HEK293T (cell line): ENCODE measurements around the gene DNAJA2.

Experiments
- CTCF ChIA-PET: fragments of 350-600 bp; formaldehyde crosslinking; extraction: SDS; loops from one replicate; lab custom pipeline; 2021; ENCODE audit warnings: antibody characterized with exemption, inconsistent platforms; lab: Yijun Ruan, JAX
- POLR2A ChIA-PET: fragments of 350-600 bp; formaldehyde crosslinking; extraction: SDS; loops from one replicate; lab custom pipeline; 2020; ENCODE audit warnings: antibody characterized with exemption, inconsistent platforms; lab: Yijun Ruan, JAX
- DNase-seq: peaks from one replicate; pipeline ENCODE4 v3.0.0; 2012; ENCODE audit warnings: mixed read lengths; ENCODE audit errors: extremely low spot score
- ARNT ChIP-seq: fragments of 450-650 bp; IDR thresholded peaks from 2 replicates; pipeline ENCODE4 v1.6.1; 2017; ENCODE audit warnings: mild to moderate bottlenecking
- BHLHE40 ChIP-seq: fragments of 450-650 bp; IDR thresholded peaks from 2 replicates; pipeline ENCODE4 v1.6.1; 2016; ENCODE audit warnings: mild to moderate bottlenecking, moderate library complexity, borderline replicate concordance
- CTBP1 ChIP-seq: fragments of 450-650 bp; IDR thresholded peaks from 2 replicates; pipeline ENCODE4 v1.6.1; 2016; ENCODE audit warnings: borderline replicate concordance
- ELF4 ChIP-seq: fragments of 450-650 bp; IDR thresholded peaks from 2 replicates; pipeline ENCODE4 v1.6.1; 2017; ENCODE audit warnings: antibody characterized with exemption
- FOXA1 ChIP-seq: fragments of 450-650 bp; IDR thresholded peaks from 2 replicates; pipeline ENCODE4 v1.6.1; 2016; ENCODE audit warnings: mild to moderate bottlenecking
- FOXK2 ChIP-seq: fragments of 450-650 bp; IDR thresholded peaks from 2 replicates; pipeline ENCODE4 v1.6.1; 2016; ENCODE audit warnings: mild to moderate bottlenecking
- FOXM1 ChIP-seq: fragments of 450-650 bp; IDR thresholded peaks from 2 replicates; pipeline ENCODE4 v1.6.1; 2017; ENCODE audit warnings: mild to moderate bottlenecking, borderline replicate concordance
- HDGF ChIP-seq: fragments of 450-650 bp; IDR thresholded peaks from 2 replicates; pipeline ENCODE4 v1.6.1; 2017; ENCODE audit warnings: antibody characterized with exemption, borderline replicate concordance
- L3MBTL2 ChIP-seq: fragments of 450-650 bp; conservative IDR thresholded peaks from 2 replicates; pipeline ENCODE4 v1.6.1; 2016; ENCODE audit warnings: mild to moderate bottlenecking
- LEF1 ChIP-seq: fragments of 450-650 bp; IDR thresholded peaks from 2 replicates; pipeline ENCODE4 v1.6.1; 2017; ENCODE audit warnings: mild to moderate bottlenecking, borderline replicate concordance
- NFRKB ChIP-seq: fragments of 450-650 bp; IDR thresholded peaks from 2 replicates; pipeline ENCODE4 v1.6.1; 2016; ENCODE audit warnings: mild to moderate bottlenecking, moderate library complexity
- PKNOX1 ChIP-seq: fragments of 450-650 bp; IDR thresholded peaks from 2 replicates; pipeline ENCODE4 v1.6.1; 2016
- SP1 ChIP-seq: fragments of 450-650 bp; IDR thresholded peaks from 2 replicates; pipeline ENCODE4 v1.6.1; 2017
- SUZ12 ChIP-seq: fragments of 450-650 bp; IDR thresholded peaks from 2 replicates; pipeline ENCODE4 v1.6.1; 2016; ENCODE audit warnings: mild to moderate bottlenecking
- TARDBP ChIP-seq: fragments of 450-650 bp; IDR thresholded peaks from 2 replicates; pipeline ENCODE4 v1.6.1; 2016
- ZNF384 ChIP-seq: fragments of 450-650 bp; IDR thresholded peaks from 2 replicates; pipeline ENCODE4 v1.6.1; 2016

The DNAJA2 gene

DNA sequence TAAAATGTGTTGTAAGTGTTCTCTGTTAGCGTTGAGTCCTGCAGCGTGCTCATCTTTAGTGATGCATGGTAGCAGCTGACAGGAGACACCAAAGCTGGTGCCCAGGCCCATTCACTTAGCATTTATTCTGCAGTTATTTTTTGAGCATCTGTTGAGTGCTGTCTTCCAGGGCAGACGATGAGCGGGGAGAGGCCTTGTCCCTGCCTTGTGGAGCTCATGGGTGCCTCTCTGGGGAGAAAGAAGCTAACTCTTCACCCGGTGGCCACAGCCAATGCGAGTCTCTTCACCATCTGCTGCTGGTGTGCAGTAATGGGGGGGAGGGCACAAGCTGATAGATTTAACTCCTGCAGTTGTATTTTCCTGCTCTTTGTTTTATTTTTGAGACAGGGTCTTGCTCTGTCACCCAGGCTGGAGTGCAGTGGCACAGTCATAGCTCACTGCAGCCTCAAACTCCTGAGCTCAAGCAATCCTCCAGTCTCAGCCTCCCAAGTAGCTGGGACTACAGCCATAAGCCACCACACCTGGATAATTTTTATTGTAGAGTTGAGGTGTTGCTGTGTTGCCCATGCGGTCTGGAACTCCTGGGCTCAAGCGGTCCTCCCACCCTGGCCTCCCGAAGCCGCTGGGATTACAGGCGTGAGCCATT is 58.8 kb downstream of the DNAJA2 start:
- CTCF ChIA-PET, result no interaction called here
- POLR2A ChIA-PET, result no interaction called here
- DNase-seq, result no peak
- TF ChIP-seq NFRKB (no peak), SUZ12 (no peak), SP1 (no peak), FOXK2 (no peak), CTBP1 (no peak), PKNOX1 (no peak), ELF4 (no peak), FOXA1 (no peak), TARDBP (no peak), HDGF (no peak), ZNF384 (no peak), FOXM1 (no peak), ARNT (no peak), BHLHE40 (no peak), LEF1 (no peak), L3MBTL2 (no peak)

- ChIA-PET POLR2A (no interaction called here), CTCF (interaction anchor here (1.1 kb wide), 1 partner anchor 58 kb away, joined by 4 read pairs; no protein-coding TSS in a partner anchor)
- TF ChIP-seq ZNF384 (no peak), BHLHE40 (no peak), ELF4 (no peak), NFRKB (no peak), SUZ12 (no peak), FOXK2 (no peak), HDGF (no peak), LEF1 (no peak), SP1 (no peak), L3MBTL2 (no peak), PKNOX1 (no peak)
- DNase-seq, result no peak
Observed at GRCh38 chr16:46911650-46912049, 61.8 kb downstream of the DNAJA2 start.

DNA sequence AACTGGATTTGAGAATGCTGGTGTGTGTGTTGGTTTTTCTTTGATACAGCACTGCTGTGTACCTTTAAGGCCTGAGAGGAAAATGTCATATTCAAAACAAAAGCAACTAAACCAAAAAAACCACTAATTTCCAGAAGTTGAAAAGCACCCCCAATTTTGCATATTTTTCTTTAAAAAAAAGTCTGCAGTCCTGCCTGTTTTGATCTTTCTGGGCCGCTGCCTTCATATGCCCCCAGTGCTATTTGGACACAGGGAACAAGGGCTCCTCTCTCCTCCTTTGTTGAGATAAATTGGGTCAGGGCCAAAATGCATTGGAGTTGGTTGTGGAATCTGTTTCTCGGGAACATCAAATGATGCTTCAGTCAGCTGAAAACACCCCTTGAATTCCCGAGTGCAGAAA is 62.4 kb downstream of the DNAJA2 start:
- CTCF ChIA-PET, result interaction anchor here (1.1 kb wide), 1 partner anchor 57 kb away, joined by 4 read pairs; no protein-coding TSS in a partner anchor
- TF ChIP-seq ARNT (no peak), SP1 (no peak), NFRKB (no peak), FOXA1 (no peak), BHLHE40 (no peak), L3MBTL2 (no peak), FOXM1 (no peak), CTBP1 (no peak), PKNOX1 (no peak), TARDBP (no peak), ZNF384 (no peak), FOXK2 (no peak), HDGF (no peak), SUZ12 (no peak), LEF1 (no peak), ELF4 (no peak)
- DNase-seq, result no peak
- POLR2A ChIA-PET, result no interaction called here

- POLR2A ChIA-PET, result interaction anchor here (0.7 kb wide), 1 partner anchor 55 kb away, joined by 3 read pairs; no protein-coding TSS in a partner anchor
Observed at GRCh38 chr16:46908540-46909372, 64.7 kb downstream of the DNAJA2 start.

DNA sequence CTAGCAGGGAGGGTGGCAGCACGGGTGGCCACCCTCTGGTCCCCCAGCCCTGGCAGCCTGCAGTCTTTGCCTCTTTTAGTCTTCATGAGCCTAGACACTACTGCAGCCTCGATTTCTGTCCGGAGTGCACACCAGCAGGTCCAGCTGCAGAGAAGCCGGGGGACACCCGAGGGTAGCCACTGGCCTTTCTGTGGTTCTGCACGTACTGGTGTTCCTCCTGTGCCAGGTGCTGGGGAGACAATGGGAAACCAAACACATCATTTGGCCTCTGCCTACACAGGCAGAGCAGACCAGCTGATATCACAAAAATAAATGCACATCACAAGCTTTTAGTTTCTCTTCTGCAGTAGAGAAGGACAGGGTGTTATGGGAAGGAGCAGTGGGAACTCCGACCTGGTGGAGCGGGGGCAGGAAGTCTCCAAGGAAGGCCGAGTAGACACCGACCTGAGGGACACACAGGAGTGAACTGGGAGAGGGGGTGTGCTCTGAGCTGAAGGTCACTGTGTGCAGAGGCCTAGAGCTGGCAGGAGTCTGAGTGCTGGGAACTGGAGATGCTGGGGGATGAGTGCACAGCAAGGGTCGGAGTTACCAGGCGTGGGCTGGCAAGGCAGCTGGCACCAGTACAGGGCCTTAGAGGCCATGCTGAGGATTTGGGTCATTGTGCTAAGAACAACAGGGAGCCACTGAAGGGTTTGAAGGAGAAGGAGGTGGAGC is 66.3 kb downstream of the DNAJA2 start:
- POLR2A ChIA-PET, result no interaction called here
- TF ChIP-seq TARDBP (no peak), ZNF384 (no peak), SP1 (no peak), ARNT (no peak), ELF4 (no peak), HDGF (no peak)
- CTCF ChIA-PET, result interaction anchor here (2.7 kb wide), 1 partner anchor 54 kb away, joined by 28 read pairs; no protein-coding TSS in a partner anchor
- DNase-seq, result no peak

More at GRCh38 chr16:46908540-46909372, 64.7 kb downstream of the DNAJA2 start:
- CTCF ChIA-PET, result interaction anchor here (0.6 to 2.7 kb wide), 6 partner anchors 27 to 235 kb away, joined by 3 to 28 read pairs (median 4); no protein-coding TSS in a partner anchor
- DNase-seq, result peak; percentile 75
- TF ChIP-seq ARNT, result no peak
